WTC11 (cell line): ENCODE results near the gene STEAP1B. TPM values are rescaled to one million over a fixed set of nuclear protein-coding genes. Genes with fewer than 3 reads are reported as not detected.

Experiments used
- ATAC-seq: fragments of 200-7000 bp; cut with Tn5 transposase; 2 replicates; pipeline ENCODE4 v1.10.0; 2021; ENCODE audit warnings: mild to moderate bottlenecking, moderate library complexity
- CTCF ChIA-PET: fragments of 300-600 bp; sonication (Branson Sonifier 250); formaldehyde crosslinking; loops from one replicate; lab custom pipeline; 2021; ENCODE audit warnings: antibody characterized with exemption; lab: Charles Lee
- POLR2A ChIA-PET: fragments of 350-600 bp; sonication (Branson Sonifier 250); formaldehyde crosslinking; loops from one replicate; lab custom pipeline; 2021; ENCODE audit warnings: antibody characterized with exemption; lab: Charles Lee
- DNase-seq: peaks from one replicate; pipeline ENCODE4 v3.0.0; 2021; ENCODE audit warnings: low spot score
- H3K27ac Mint-ChIP-seq: 2 replicates; pipeline ENCODE4 v1.8.0; 2021; ENCODE audit warnings: mixed read lengths
- H3K27me3 Mint-ChIP-seq: 2 replicates; pipeline ENCODE4 v1.8.0; 2021; ENCODE audit warnings: low read depth, mild to moderate bottlenecking, moderate library complexity, mixed read lengths
- H3K36me3 Mint-ChIP-seq: 2 replicates; pipeline ENCODE4 v1.8.0; 2021; ENCODE audit warnings: mixed read lengths
- H3K4me1 Mint-ChIP-seq: 2 replicates; pipeline ENCODE4 v1.8.0; 2022; ENCODE audit warnings: mixed read lengths
- H3K4me3 Mint-ChIP-seq: 2 replicates; pipeline ENCODE4 v1.8.0; 2021; ENCODE audit warnings: mild to moderate bottlenecking, moderate library complexity, mixed read lengths
- H3K9me3 Mint-ChIP-seq: 2 replicates; pipeline ENCODE4 v1.8.0; 2021; ENCODE audit warnings: mixed read lengths
- CREB1 ChIP-seq: sonication (generic); formaldehyde crosslinking; IDR thresholded peaks from 2 replicates; pipeline ENCODE4 v1.8.0; 2023; ENCODE audit warnings: mild to moderate bottlenecking, missing genetic modification reagents
- CREM ChIP-seq: sonication (generic); formaldehyde crosslinking; IDR thresholded peaks from 2 replicates; pipeline ENCODE4 v1.8.1; 2022; ENCODE audit warnings: mild to moderate bottlenecking, missing genetic modification reagents, moderate library complexity
- FOXK1 ChIP-seq: sonication (generic); formaldehyde crosslinking; IDR thresholded peaks from 2 replicates; pipeline ENCODE4 v1.8.0; 2022; ENCODE audit warnings: mild to moderate bottlenecking, moderate library complexity, missing genetic modification reagents
- GTF2I ChIP-seq: fragments of 250-450 bp; sonication (Bioruptor Pico); conservative IDR thresholded peaks from 2 replicates; pipeline ENCODE4 v1.4.0; 2021; ENCODE audit warnings: mild to moderate bottlenecking
- NR3C1 ChIP-seq: sonication (generic); formaldehyde crosslinking; conservative IDR thresholded peaks from 2 replicates; pipeline ENCODE4 v1.8.1; 2023; ENCODE audit warnings: low read depth, mild to moderate bottlenecking, missing genetic modification reagents
- TP53 ChIP-seq: sonication (generic); formaldehyde crosslinking; IDR thresholded peaks from 2 replicates; pipeline ENCODE4 v1.8.1; 2023; ENCODE audit warnings: mild to moderate bottlenecking, missing genetic modification reagents
- ZNF232 ChIP-seq: sonication (generic); formaldehyde crosslinking; IDR thresholded peaks from 2 replicates; pipeline ENCODE4 v1.8.0; 2022; ENCODE audit warnings: mild to moderate bottlenecking, missing genetic modification reagents
- ZNF263 ChIP-seq: sonication (generic); formaldehyde crosslinking; IDR thresholded peaks from 2 replicates; pipeline ENCODE4 v1.8.1; 2022; ENCODE audit warnings: low read depth, mild to moderate bottlenecking, moderate library complexity, missing genetic modification reagents
- ZNF671 ChIP-seq: fragments of 250-450 bp; sonication (Bioruptor Pico); IDR thresholded peaks from 2 replicates; pipeline ENCODE4 v1.8.0; 2021; ENCODE audit warnings: mild to moderate bottlenecking
- total RNA-seq: library from RNA; stranded (reverse); gene quantifications from 3 replicates; pipeline ENCODE4 v1.2.3, GENCODE V29; 2021
- TF ChIP-seq, protein P1 (sequence below): sonication (generic); formaldehyde crosslinking; IDR thresholded peaks from 2 replicates; pipeline ENCODE4 v1.8.1; 2023; ENCODE audit warnings: mild to moderate bottlenecking, missing genetic modification reagents, moderate library complexity
- TF ChIP-seq, protein P2 (sequence below): sonication (generic); formaldehyde crosslinking; IDR thresholded peaks from 2 replicates; pipeline ENCODE4 v1.8.1; 2022; ENCODE audit warnings: low read depth, missing genetic modification reagents, borderline replicate concordance
- TF ChIP-seq, protein P3 (sequence below): fragments of 250-450 bp; sonication (Bioruptor Pico); IDR thresholded peaks from 2 replicates; pipeline ENCODE4 v2.1.2; 2022; ENCODE audit warnings: mild to moderate bottlenecking, moderate library complexity
- TF ChIP-seq, protein P4 (sequence below): sonication (generic); formaldehyde crosslinking; IDR thresholded peaks from 2 replicates; pipeline ENCODE4 v1.8.1; 2023; ENCODE audit warnings: mild to moderate bottlenecking, missing genetic modification reagents
- TF ChIP-seq, protein P5 (sequence below): sonication (generic); formaldehyde crosslinking; IDR thresholded peaks from 2 replicates; pipeline ENCODE4 v1.8.0; 2022; ENCODE audit warnings: missing genetic modification reagents
- TF ChIP-seq, protein P6 (sequence below): sonication (generic); formaldehyde crosslinking; conservative IDR thresholded peaks from 2 replicates; pipeline ENCODE4 v1.8.1; 2023; ENCODE audit warnings: mild to moderate bottlenecking, low read depth, missing genetic modification reagents, moderate library complexity
- TF ChIP-seq, protein P7 (sequence below): sonication (generic); formaldehyde crosslinking; IDR thresholded peaks from 2 replicates; pipeline ENCODE4 v1.8.0; 2022; ENCODE audit warnings: mild to moderate bottlenecking, missing genetic modification reagents
- TF ChIP-seq, protein P8 (sequence below): sonication (generic); formaldehyde crosslinking; IDR thresholded peaks from 2 replicates; pipeline ENCODE4 v1.8.1; 2023; ENCODE audit warnings: mild to moderate bottlenecking, missing genetic modification reagents, moderate library complexity
- TF ChIP-seq, protein P9 (sequence below): fragments of 250-450 bp; sonication (Bioruptor Pico); IDR thresholded peaks from 2 replicates; pipeline ENCODE4 v1.9.0; 2021; ENCODE audit warnings: mild to moderate bottlenecking, borderline replicate concordance

STEAP1B gene
- total RNA-seq, 1 experiment from 2014 or later = 5.5 TPM

DNA sequence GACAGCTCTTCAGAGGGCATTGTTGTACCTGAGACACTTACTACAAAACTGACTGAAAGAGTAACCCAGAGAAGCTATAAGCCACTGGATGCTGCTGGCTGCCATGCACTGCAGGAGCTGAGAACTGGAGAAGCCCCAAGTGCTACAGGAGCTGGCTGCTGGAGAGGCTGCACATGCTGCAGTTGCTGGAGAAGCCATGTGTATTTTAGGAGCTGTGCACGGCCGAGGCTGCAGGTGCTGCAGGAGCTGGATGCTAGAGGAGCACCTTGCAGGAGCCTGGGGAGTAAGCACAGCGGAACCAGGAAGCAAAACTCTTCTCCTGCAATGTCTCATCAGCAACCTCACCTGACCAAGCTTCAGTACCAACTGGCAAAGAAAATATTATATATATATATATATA, 45.5 kb downstream of the STEAP1B start:
- TF ChIP-seq, protein P1, sequence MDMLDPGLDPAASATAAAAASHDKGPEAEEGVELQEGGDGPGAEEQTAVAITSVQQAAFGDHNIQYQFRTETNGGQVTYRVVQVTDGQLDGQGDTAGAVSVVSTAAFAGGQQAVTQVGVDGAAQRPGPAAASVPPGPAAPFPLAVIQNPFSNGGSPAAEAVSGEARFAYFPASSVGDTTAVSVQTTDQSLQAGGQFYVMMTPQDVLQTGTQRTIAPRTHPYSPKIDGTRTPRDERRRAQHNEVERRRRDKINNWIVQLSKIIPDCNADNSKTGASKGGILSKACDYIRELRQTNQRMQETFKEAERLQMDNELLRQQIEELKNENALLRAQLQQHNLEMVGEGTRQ (CRISPR knock-in tag) = no peak
- TF ChIP-seq, protein P2, sequence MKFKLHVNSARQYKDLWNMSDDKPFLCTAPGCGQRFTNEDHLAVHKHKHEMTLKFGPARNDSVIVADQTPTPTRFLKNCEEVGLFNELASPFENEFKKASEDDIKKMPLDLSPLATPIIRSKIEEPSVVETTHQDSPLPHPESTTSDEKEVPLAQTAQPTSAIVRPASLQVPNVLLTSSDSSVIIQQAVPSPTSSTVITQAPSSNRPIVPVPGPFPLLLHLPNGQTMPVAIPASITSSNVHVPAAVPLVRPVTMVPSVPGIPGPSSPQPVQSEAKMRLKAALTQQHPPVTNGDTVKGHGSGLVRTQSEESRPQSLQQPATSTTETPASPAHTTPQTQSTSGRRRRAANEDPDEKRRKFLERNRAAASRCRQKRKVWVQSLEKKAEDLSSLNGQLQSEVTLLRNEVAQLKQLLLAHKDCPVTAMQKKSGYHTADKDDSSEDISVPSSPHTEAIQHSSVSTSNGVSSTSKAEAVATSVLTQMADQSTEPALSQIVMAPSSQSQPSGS (CRISPR knock-in tag) = no peak
- TF ChIP-seq NR3C1 (CRISPR knock-in tag) (no peak), ZNF232 (no peak), CREB1 (CRISPR knock-in tag) (no peak), CREM (CRISPR knock-in tag) (no peak), FOXK1 (CRISPR knock-in tag) (no peak), GTF2I (CRISPR knock-in tag) (no peak), ZNF671 (CRISPR knock-in tag) (no peak), ZNF263 (CRISPR knock-in tag) (no peak), TP53 (CRISPR knock-in tag) (no peak)
- TF ChIP-seq, protein P3, sequence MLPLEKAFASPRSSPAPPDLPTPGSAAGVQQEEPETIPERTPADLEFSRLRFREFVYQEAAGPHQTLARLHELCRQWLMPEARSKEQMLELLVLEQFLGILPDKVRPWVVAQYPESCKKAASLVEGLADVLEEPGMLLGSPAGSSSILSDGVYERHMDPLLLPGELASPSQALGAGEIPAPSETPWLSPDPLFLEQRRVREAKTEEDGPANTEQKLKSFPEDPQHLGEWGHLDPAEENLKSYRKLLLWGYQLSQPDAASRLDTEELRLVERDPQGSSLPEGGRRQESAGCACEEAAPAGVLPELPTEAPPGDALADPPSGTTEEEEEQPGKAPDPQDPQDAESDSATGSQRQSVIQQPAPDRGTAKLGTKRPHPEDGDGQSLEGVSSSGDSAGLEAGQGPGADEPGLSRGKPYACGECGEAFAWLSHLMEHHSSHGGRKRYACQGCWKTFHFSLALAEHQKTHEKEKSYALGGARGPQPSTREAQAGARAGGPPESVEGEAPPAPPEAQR (CRISPR knock-in tag) = no peak
- TF ChIP-seq, protein P4, sequence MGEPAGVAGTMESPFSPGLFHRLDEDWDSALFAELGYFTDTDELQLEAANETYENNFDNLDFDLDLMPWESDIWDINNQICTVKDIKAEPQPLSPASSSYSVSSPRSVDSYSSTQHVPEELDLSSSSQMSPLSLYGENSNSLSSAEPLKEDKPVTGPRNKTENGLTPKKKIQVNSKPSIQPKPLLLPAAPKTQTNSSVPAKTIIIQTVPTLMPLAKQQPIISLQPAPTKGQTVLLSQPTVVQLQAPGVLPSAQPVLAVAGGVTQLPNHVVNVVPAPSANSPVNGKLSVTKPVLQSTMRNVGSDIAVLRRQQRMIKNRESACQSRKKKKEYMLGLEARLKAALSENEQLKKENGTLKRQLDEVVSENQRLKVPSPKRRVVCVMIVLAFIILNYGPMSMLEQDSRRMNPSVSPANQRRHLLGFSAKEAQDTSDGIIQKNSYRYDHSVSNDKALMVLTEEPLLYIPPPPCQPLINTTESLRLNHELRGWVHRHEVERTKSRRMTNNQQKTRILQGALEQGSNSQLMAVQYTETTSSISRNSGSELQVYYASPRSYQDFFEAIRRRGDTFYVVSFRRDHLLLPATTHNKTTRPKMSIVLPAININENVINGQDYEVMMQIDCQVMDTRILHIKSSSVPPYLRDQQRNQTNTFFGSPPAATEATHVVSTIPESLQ (CRISPR knock-in tag) = no peak
- TF ChIP-seq, protein P5, sequence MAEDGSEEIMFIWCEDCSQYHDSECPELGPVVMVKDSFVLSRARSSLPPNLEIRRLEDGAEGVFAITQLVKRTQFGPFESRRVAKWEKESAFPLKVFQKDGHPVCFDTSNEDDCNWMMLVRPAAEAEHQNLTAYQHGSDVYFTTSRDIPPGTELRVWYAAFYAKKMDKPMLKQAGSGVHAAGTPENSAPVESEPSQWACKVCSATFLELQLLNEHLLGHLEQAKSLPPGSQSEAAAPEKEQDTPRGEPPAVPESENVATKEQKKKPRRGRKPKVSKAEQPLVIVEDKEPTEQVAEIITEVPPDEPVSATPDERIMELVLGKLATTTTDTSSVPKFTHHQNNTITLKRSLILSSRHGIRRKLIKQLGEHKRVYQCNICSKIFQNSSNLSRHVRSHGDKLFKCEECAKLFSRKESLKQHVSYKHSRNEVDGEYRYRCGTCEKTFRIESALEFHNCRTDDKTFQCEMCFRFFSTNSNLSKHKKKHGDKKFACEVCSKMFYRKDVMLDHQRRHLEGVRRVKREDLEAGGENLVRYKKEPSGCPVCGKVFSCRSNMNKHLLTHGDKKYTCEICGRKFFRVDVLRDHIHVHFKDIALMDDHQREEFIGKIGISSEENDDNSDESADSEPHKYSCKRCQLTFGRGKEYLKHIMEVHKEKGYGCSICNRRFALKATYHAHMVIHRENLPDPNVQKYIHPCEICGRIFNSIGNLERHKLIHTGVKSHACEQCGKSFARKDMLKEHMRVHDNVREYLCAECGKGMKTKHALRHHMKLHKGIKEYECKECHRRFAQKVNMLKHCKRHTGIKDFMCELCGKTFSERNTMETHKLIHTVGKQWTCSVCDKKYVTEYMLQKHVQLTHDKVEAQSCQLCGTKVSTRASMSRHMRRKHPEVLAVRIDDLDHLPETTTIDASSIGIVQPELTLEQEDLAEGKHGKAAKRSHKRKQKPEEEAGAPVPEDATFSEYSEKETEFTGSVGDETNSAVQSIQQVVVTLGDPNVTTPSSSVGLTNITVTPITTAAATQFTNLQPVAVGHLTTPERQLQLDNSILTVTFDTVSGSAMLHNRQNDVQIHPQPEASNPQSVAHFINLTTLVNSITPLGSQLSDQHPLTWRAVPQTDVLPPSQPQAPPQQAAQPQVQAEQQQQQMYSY (CRISPR knock-in tag) = no peak
- TF ChIP-seq, protein P6, sequence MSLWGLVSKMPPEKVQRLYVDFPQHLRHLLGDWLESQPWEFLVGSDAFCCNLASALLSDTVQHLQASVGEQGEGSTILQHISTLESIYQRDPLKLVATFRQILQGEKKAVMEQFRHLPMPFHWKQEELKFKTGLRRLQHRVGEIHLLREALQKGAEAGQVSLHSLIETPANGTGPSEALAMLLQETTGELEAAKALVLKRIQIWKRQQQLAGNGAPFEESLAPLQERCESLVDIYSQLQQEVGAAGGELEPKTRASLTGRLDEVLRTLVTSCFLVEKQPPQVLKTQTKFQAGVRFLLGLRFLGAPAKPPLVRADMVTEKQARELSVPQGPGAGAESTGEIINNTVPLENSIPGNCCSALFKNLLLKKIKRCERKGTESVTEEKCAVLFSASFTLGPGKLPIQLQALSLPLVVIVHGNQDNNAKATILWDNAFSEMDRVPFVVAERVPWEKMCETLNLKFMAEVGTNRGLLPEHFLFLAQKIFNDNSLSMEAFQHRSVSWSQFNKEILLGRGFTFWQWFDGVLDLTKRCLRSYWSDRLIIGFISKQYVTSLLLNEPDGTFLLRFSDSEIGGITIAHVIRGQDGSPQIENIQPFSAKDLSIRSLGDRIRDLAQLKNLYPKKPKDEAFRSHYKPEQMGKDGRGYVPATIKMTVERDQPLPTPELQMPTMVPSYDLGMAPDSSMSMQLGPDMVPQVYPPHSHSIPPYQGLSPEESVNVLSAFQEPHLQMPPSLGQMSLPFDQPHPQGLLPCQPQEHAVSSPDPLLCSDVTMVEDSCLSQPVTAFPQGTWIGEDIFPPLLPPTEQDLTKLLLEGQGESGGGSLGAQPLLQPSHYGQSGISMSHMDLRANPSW (CRISPR knock-in tag) = no peak
- TF ChIP-seq, protein P7, sequence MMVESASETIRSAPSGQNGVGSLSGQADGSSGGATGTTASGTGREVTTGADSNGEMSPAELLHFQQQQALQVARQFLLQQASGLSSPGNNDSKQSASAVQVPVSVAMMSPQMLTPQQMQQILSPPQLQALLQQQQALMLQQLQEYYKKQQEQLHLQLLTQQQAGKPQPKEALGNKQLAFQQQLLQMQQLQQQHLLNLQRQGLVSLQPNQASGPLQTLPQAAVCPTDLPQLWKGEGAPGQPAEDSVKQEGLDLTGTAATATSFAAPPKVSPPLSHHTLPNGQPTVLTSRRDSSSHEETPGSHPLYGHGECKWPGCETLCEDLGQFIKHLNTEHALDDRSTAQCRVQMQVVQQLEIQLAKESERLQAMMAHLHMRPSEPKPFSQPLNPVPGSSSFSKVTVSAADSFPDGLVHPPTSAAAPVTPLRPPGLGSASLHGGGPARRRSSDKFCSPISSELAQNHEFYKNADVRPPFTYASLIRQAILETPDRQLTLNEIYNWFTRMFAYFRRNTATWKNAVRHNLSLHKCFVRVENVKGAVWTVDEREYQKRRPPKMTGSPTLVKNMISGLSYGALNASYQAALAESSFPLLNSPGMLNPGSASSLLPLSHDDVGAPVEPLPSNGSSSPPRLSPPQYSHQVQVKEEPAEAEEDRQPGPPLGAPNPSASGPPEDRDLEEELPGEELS = no peak
- TF ChIP-seq, protein P8, sequence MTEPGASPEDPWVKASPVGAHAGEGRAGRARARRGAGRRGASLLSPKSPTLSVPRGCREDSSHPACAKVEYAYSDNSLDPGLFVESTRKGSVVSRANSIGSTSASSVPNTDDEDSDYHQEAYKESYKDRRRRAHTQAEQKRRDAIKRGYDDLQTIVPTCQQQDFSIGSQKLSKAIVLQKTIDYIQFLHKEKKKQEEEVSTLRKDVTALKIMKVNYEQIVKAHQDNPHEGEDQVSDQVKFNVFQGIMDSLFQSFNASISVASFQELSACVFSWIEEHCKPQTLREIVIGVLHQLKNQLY (CRISPR knock-in tag) = no peak
- TF ChIP-seq, protein P9, sequence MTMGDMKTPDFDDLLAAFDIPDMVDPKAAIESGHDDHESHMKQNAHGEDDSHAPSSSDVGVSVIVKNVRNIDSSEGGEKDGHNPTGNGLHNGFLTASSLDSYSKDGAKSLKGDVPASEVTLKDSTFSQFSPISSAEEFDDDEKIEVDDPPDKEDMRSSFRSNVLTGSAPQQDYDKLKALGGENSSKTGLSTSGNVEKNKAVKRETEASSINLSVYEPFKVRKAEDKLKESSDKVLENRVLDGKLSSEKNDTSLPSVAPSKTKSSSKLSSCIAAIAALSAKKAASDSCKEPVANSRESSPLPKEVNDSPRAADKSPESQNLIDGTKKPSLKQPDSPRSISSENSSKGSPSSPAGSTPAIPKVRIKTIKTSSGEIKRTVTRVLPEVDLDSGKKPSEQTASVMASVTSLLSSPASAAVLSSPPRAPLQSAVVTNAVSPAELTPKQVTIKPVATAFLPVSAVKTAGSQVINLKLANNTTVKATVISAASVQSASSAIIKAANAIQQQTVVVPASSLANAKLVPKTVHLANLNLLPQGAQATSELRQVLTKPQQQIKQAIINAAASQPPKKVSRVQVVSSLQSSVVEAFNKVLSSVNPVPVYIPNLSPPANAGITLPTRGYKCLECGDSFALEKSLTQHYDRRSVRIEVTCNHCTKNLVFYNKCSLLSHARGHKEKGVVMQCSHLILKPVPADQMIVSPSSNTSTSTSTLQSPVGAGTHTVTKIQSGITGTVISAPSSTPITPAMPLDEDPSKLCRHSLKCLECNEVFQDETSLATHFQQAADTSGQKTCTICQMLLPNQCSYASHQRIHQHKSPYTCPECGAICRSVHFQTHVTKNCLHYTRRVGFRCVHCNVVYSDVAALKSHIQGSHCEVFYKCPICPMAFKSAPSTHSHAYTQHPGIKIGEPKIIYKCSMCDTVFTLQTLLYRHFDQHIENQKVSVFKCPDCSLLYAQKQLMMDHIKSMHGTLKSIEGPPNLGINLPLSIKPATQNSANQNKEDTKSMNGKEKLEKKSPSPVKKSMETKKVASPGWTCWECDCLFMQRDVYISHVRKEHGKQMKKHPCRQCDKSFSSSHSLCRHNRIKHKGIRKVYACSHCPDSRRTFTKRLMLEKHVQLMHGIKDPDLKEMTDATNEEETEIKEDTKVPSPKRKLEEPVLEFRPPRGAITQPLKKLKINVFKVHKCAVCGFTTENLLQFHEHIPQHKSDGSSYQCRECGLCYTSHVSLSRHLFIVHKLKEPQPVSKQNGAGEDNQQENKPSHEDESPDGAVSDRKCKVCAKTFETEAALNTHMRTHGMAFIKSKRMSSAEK (CRISPR knock-in tag) = no peak
- Mint-ChIP-seq H3K27me3 (no peaks in the 10 kb centered on the region), H3K4me1 (peaks cover 15% of the 10 kb centered on the region), H3K4me3 (no peak overlapping the region), H3K27ac (no peak overlapping the region), H3K9me3 (no peaks in the 10 kb centered on the region), H3K36me3 (no peaks in the 10 kb centered on the region)
- DNase-seq (no peak), ATAC-seq (no peak)
- ChIA-PET CTCF (interaction anchor here (1.5 kb wide), 1 partner anchor 345 kb away, joined by 9 read pairs; no protein-coding TSS in a partner anchor), POLR2A (no interaction called here)
